GM10248 (cell line): ENCODE results near the gene DAD1.
"Not testable (repeated sequence)": the region's sequence is repeated elsewhere in the genome, so short reads cannot be mapped to it uniquely, and the experiment has no call there.

Source experiments
- CTCF ChIA-PET: fragments of 300-600 bp; sonication (Branson Sonifier 250); formaldehyde crosslinking; extraction: SDS; loops from one replicate; lab custom pipeline; 2021; ENCODE audit warnings: antibody characterized with exemption; lab: Yijun Ruan, JAX
- POLR2A ChIA-PET: fragments of 350-650 bp; sonication (Branson Sonifier 250); formaldehyde crosslinking; extraction: SDS; loops from one replicate; lab custom pipeline; 2020; ENCODE audit warnings: antibody characterized with exemption; lab: Yijun Ruan, JAX
- DNase-seq: peaks from one replicate; pipeline ENCODE4 v3.0.0; 2012; ENCODE audit errors: extremely low spot score
- CTCF ChIP-seq: IDR thresholded peaks from 2 replicates; pipeline ENCODE4 v1.5.1; 2012; ENCODE audit warnings: mild to moderate bottlenecking, low read depth; ENCODE audit errors: extremely low read depth, missing control alignments, control extremely low read depth

DAD1 gene

GRCh38 chr14:22557846-22558220, 31.2 kb downstream of the DAD1 start:
- POLR2A ChIA-PET = no interaction called here

GRCh38 chr14:22556990-22557623, 31.9 kb downstream of the DAD1 start:
- ChIA-PET POLR2A (interaction anchor here (0.7 to 1.7 kb wide), 4 partner anchors 9 to 79 kb away, joined by 3 to 8 read pairs (median 6); no protein-coding TSS in a partner anchor), CTCF (interaction anchor here (0.6 to 3.5 kb wide), 69 partner anchors 11 to 501 kb away, joined by 3 to 210 read pairs (median 6); partner anchors contain the start of genes ABHD4, CDH24, DAD1 and OXA1L)
- DNase-seq = peak; percentile 77
- TF ChIP-seq CTCF = peak; percentile 92

More at GRCh38 chr14:22557846-22558220, 31.2 kb downstream of the DAD1 start:
- DNase-seq = no peak
- CTCF ChIA-PET = interaction anchor here (0.7 to 5.6 kb wide), 6 partner anchors 12 to 425 kb away, joined by 3 to 136 read pairs (median 3); no protein-coding TSS in a partner anchor
- no peak for TF ChIP-seq CTCF

GRCh38 chr14:22556021-22556989, 32.7 kb downstream of the DAD1 start:
- ChIA-PET CTCF (interaction anchor here (0.6 to 3.5 kb wide), 75 partner anchors 10 to 501 kb away, joined by 3 to 210 read pairs (median 5); partner anchors contain the start of genes ABHD4, CDH24, DAD1 and OXA1L), POLR2A (interaction anchor here (0.7 to 1.7 kb wide), 11 partner anchors 10 to 332 kb away, joined by 3 to 8 read pairs (median 3); no protein-coding TSS in a partner anchor)
- peak; percentile 88 for DNase-seq
- TF ChIP-seq CTCF = no peak

GRCh38 chr14:22555384-22556011, 33.5 kb downstream of the DAD1 start:
- DNase-seq = no peak
- no peak for TF ChIP-seq CTCF
- ChIA-PET POLR2A (interaction anchor here (0.6 to 1.7 kb wide), 11 partner anchors 15 to 333 kb away, joined by 3 to 8 read pairs (median 3); no protein-coding TSS in a partner anchor), CTCF (interaction anchor here (0.6 to 3.5 kb wide), 55 partner anchors 9 to 355 kb away, joined by 3 to 210 read pairs (median 8); partner anchors contain the start of genes ABHD4, DAD1 and OXA1L)

- TF ChIP-seq CTCF = no peak
- ChIA-PET CTCF (interaction anchor here (0.6 to 3.5 kb wide), 28 partner anchors 8 to 331 kb away, joined by 3 to 210 read pairs (median 13); partner anchors contain the start of genes ABHD4, DAD1 and OXA1L), POLR2A (interaction anchor here (1.0 kb wide), 1 partner anchor 334 kb away, joined by 3 read pairs; no protein-coding TSS in a partner anchor)
- no peak for DNase-seq
Observed at GRCh38 chr14:22554498-22555383, 34.3 kb downstream of the DAD1 start.

GRCh38 chr14:22553861-22554497, 35.0 kb downstream of the DAD1 start:
- DNase-seq, POLR2A ChIA-PET: not testable (repeated sequence)
- CTCF ChIA-PET = interaction anchor here (1.9 to 5.7 kb wide), 4 partner anchors 16 to 82 kb away, joined by 8 to 48 read pairs (median 18); no protein-coding TSS in a partner anchor
